Measurements from ENCODE around the gene IMMP2L. TPM values are rescaled to one million over a fixed set of nuclear protein-coding genes. Genes with fewer than 3 reads are reported as not detected.

Gene IMMP2L
- total RNA-seq, 4 donors from 2014 or later, result 12.4 to 31.7 (median 22.8) TPM

GRCh38 chr7:111184987-111185386 lies 377.3 kb downstream of the IMMP2L start:
- DNase-seq (ENCODE audit: low spot score) (no peak), ATAC-seq (ENCODE audit: low FRiP score) (no peak)
- TF ChIP-seq, protein P1, sequence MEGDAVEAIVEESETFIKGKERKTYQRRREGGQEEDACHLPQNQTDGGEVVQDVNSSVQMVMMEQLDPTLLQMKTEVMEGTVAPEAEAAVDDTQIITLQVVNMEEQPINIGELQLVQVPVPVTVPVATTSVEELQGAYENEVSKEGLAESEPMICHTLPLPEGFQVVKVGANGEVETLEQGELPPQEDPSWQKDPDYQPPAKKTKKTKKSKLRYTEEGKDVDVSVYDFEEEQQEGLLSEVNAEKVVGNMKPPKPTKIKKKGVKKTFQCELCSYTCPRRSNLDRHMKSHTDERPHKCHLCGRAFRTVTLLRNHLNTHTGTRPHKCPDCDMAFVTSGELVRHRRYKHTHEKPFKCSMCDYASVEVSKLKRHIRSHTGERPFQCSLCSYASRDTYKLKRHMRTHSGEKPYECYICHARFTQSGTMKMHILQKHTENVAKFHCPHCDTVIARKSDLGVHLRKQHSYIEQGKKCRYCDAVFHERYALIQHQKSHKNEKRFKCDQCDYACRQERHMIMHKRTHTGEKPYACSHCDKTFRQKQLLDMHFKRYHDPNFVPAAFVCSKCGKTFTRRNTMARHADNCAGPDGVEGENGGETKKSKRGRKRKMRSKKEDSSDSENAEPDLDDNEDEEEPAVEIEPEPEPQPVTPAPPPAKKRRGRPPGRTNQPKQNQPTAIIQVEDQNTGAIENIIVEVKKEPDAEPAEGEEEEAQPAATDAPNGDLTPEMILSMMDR (IDR thresholded peaks at IDR 0.05), result no peak

DNA sequence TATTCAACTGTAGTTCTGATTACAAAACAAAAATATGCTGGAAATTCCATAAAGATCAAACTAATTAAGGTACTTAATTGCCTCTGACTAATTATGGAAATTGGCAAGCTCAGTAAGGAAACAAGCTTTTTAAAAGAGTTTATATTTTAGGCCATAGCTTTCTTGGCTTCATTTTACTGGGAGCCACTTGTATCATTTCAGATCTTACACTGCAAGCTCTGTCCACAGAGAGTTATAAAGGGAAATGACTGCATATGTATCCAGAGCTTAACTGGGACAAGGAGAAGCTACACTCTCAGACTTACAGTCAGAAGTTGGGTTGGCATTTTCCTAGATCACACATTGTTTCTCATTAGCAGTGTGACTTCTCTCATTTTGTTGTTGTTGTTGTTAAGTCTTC lies 379.0 kb downstream of the IMMP2L start:
- TF ChIP-seq, protein P1 (IDR thresholded peaks at IDR 0.05), result no peak
- no peak for DNase-seq (ENCODE audit: low spot score)

GRCh38 chr7:111180338-111180737 lies 382.0 kb downstream of the IMMP2L start:
- DNase-seq (ENCODE audit: low spot score), result no peak
- TF ChIP-seq, protein P1 (IDR thresholded peaks at IDR 0.05), result no peak
- no peak for ATAC-seq (ENCODE audit: low FRiP score)

More for the DNA sequence above, 379.0 kb downstream of the IMMP2L start:
- no peak for ATAC-seq (ENCODE audit: low FRiP score)

DNA sequence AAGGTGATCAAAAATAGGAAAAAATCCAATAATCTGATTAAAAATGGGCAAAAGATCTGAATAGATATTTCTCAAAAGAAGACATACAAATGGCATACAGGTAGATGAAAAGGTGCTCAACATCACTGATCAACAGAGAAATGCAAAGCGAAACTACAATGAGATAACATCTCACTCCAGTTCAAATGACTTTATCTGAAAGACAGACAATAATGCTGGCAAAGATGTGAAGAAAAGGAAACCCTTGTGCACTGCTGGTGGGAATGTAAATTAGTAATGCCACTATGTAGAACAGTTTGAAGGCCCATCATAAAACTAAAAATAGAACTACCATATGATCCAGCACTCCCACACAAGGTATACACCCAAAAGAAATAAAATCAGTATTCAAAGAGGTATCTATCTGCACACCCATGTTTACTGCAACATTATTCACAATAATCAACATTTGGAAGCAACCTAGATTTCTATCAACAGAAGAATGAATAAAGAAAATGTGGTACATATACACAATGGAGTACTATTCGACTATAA lies 386.3 kb downstream of the IMMP2L start:
- ATAC-seq (ENCODE audit: low FRiP score), result no peak
- TF ChIP-seq, protein P1 (IDR thresholded peaks at IDR 0.05), result no peak
- DNase-seq (ENCODE audit: low spot score), result no peak

- TF ChIP-seq, protein P1 (IDR thresholded peaks at IDR 0.05), result no peak
- DNase-seq (ENCODE audit: low spot score), result no peak
- ATAC-seq (ENCODE audit: low FRiP score), result no peak
Measured at GRCh38 chr7:111174510-111174909, 387.8 kb downstream of the IMMP2L start.

DNA sequence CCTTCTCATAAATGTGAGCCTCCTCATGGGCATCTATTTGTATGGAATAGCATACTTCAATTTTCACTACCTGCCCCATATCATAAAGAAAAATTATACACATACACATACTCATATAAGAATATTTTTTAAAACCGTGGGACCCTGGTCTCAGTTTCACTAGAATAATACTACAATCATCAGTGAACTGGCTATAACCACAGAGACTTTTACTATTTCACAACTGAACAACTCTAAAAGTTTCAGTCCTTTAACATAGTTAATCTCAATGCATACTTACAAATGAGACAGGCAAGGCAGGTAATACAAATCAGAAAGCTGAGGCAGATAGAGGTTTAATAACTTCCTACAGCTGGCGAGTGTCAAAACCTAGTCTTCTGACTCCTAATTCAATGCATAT lies 388.3 kb downstream of the IMMP2L start:
- TF ChIP-seq, protein P1 (IDR thresholded peaks at IDR 0.05), result no peak
- ATAC-seq (ENCODE audit: low FRiP score) (no peak), DNase-seq (ENCODE audit: low spot score) (no peak)

DNA sequence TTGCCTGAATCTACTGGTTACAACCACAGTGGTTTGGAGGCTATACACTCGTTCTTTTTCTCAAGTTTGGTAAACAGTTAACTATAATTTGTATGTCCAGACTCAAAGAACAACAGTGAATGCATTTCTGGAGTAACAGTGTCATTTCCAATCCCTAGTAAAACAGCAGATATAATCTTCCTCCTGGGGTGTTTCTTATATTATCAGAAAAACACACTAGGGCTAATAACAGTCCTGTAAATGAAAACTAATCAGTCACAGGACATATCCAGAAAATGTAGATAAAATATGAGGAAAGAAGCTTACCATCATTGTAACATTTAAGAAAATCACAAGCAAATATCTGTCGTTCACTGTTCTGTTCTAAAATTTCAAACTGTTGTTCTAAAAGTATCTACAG lies 388.8 kb downstream of the IMMP2L start:
- no peak for DNase-seq (ENCODE audit: low spot score)
- no peak for ATAC-seq (ENCODE audit: low FRiP score)
- TF ChIP-seq, protein P1 (IDR thresholded peaks at IDR 0.05), result no peak
